Measurements from ENCODE around the gene ARIH2.

Gene ARIH2

DNA sequence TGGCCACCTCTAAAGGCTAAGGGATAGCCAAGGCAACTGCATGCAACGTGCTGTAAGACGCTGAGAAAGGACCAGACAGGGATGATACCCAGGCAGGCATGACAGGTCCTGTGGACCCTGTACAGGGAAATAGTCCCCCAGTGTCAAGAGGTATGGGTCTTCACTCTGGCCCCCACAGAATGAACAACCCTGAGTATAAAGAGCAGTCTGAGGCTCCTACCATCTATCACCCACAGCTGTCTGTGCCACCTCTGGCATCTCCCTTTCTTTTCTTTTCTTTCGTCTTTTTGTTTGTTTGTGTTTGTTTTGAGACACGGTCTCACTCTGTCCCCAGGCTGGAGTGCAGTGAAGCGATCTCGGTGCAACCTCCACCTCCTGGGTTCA is 38.7 kb upstream of the ARIH2 start:
- no peaks in the 10 kb centered on the region for H3K9me2 ChIP-seq (replicated peaks; ENCODE audit: insufficient read depth, low read length)
- no peak overlapping the region for H3K4me2 ChIP-seq (ENCODE audit: low read depth, low read length)
- no peak for DNase-seq
- no peaks in the 10 kb centered on the region; the same call in 1 of the 2 replicates for H3K36me3 ChIP-seq (replicated peaks; ENCODE audit: insufficient read depth, low read length)
- H3K4me1 ChIP-seq (ENCODE audit: low read length) = no peaks in the 10 kb centered on the region
- no peaks in the 10 kb centered on the region for H4K20me1 ChIP-seq (ENCODE audit: insufficient read depth, low read length)
- H3F3A ChIP-seq (ENCODE audit: insufficient read depth, low read length) = no peaks in the 10 kb centered on the region
- H2AFZ ChIP-seq (ENCODE audit: low read length) = no peak overlapping the region
- no peaks in the 10 kb centered on the region for H3K9me3 ChIP-seq (replicated peaks; ENCODE audit: insufficient read depth, low read length)
- no peak overlapping the region for H3K27ac ChIP-seq (ENCODE audit: low read length)
- H3K27me3 ChIP-seq (replicated peaks; ENCODE audit: insufficient read depth, low read length) = no peaks in the 10 kb centered on the region
- H3K4me3 ChIP-seq (ENCODE audit: low read length) = no peak overlapping the region
- no peak overlapping the region for H3K9ac ChIP-seq (ENCODE audit: low read length)
- no peak for TF ChIP-seq EZH2 (optimal IDR thresholded peaks at IDR 0.05; ENCODE audit: low read depth, low read length)
- TF ChIP-seq, protein P1, sequence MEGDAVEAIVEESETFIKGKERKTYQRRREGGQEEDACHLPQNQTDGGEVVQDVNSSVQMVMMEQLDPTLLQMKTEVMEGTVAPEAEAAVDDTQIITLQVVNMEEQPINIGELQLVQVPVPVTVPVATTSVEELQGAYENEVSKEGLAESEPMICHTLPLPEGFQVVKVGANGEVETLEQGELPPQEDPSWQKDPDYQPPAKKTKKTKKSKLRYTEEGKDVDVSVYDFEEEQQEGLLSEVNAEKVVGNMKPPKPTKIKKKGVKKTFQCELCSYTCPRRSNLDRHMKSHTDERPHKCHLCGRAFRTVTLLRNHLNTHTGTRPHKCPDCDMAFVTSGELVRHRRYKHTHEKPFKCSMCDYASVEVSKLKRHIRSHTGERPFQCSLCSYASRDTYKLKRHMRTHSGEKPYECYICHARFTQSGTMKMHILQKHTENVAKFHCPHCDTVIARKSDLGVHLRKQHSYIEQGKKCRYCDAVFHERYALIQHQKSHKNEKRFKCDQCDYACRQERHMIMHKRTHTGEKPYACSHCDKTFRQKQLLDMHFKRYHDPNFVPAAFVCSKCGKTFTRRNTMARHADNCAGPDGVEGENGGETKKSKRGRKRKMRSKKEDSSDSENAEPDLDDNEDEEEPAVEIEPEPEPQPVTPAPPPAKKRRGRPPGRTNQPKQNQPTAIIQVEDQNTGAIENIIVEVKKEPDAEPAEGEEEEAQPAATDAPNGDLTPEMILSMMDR (IDR thresholded peaks at IDR 0.05; ENCODE audit: low read length) = no peak
- TF ChIP-seq EZH2phosphoT487 (IDR thresholded peaks at IDR 0.05; ENCODE audit: low read length) = no peak
- peaks cover 46% of the 10 kb centered on the region for H3K79me2 ChIP-seq (ENCODE audit: low read length)

- Histone ChIP-seq H2AFZ (ENCODE audit: low read length) (no peak overlapping the region), H3K79me2 (ENCODE audit: low read length) (peaks cover 56% of the 10 kb centered on the region), H3K4me1 (ENCODE audit: low read length) (no peaks in the 10 kb centered on the region), H3K4me2 (ENCODE audit: low read depth, low read length) (no peak overlapping the region), H3K4me3 (ENCODE audit: low read length) (no peak overlapping the region), H3K36me3 (replicated peaks; ENCODE audit: insufficient read depth, low read length) (no peaks in the 10 kb centered on the region; the same call in 1 of the 2 replicates), H4K20me1 (ENCODE audit: insufficient read depth, low read length) (no peaks in the 10 kb centered on the region), H3F3A (ENCODE audit: insufficient read depth, low read length) (no peaks in the 10 kb centered on the region), H3K27ac (ENCODE audit: low read length) (no peak overlapping the region), H3K9me2 (replicated peaks; ENCODE audit: insufficient read depth, low read length) (no peaks in the 10 kb centered on the region), H3K9ac (ENCODE audit: low read length) (no peak overlapping the region), H3K27me3 (replicated peaks; ENCODE audit: insufficient read depth, low read length) (no peaks in the 10 kb centered on the region), H3K9me3 (replicated peaks; ENCODE audit: insufficient read depth, low read length) (no peaks in the 10 kb centered on the region)
- no peak for TF ChIP-seq EZH2 (optimal IDR thresholded peaks at IDR 0.05; ENCODE audit: low read depth, low read length)
- TF ChIP-seq, protein P1 (IDR thresholded peaks at IDR 0.05; ENCODE audit: low read length) = no peak
- no peak for TF ChIP-seq EZH2phosphoT487 (IDR thresholded peaks at IDR 0.05; ENCODE audit: low read length)
- DNase-seq = no peak
Observed at GRCh38 chr3:48881006-48881405, 37.6 kb upstream of the ARIH2 start.

- DNase-seq = no peak
- Histone ChIP-seq H3K27me3 (replicated peaks; ENCODE audit: insufficient read depth, low read length) (no peaks in the 10 kb centered on the region), H3K4me3 (ENCODE audit: low read length) (no peak overlapping the region), H3K4me1 (ENCODE audit: low read length) (no peaks in the 10 kb centered on the region), H3F3A (ENCODE audit: insufficient read depth, low read length) (no peaks in the 10 kb centered on the region), H3K9me2 (replicated peaks; ENCODE audit: insufficient read depth, low read length) (no peaks in the 10 kb centered on the region), H3K36me3 (replicated peaks; ENCODE audit: insufficient read depth, low read length) (no peaks in the 10 kb centered on the region; the same call in 1 of the 2 replicates), H3K9ac (ENCODE audit: low read length) (no peak overlapping the region), H3K27ac (ENCODE audit: low read length) (no peak overlapping the region), H3K79me2 (ENCODE audit: low read length) (peaks cover 58% of the 10 kb centered on the region), H3K9me3 (replicated peaks; ENCODE audit: insufficient read depth, low read length) (no peaks in the 10 kb centered on the region), H4K20me1 (ENCODE audit: insufficient read depth, low read length) (no peaks in the 10 kb centered on the region), H3K4me2 (ENCODE audit: low read depth, low read length) (no peak overlapping the region), H2AFZ (ENCODE audit: low read length) (no peak overlapping the region)
- TF ChIP-seq, protein P1 (IDR thresholded peaks at IDR 0.05; ENCODE audit: low read length) = no peak
- no peak for TF ChIP-seq EZH2phosphoT487 (IDR thresholded peaks at IDR 0.05; ENCODE audit: low read length)
- no peak for TF ChIP-seq EZH2 (optimal IDR thresholded peaks at IDR 0.05; ENCODE audit: low read depth, low read length)
Observed at GRCh38 chr3:48881652-48882114, 37.0 kb upstream of the ARIH2 start.
